ENCODE results near the gene ZRSR2. TPM values are rescaled to one million over a fixed set of nuclear protein-coding genes. Genes with fewer than 3 reads are reported as not detected.

Gene ZRSR2
- total and polyA plus RNA-seq, 9 of the 15 experiments (the other 6 are each of a cell fraction or from before 2014, with no cell fraction given) = 3.5 to 19.5 (median 8.6) TPM

DNA sequence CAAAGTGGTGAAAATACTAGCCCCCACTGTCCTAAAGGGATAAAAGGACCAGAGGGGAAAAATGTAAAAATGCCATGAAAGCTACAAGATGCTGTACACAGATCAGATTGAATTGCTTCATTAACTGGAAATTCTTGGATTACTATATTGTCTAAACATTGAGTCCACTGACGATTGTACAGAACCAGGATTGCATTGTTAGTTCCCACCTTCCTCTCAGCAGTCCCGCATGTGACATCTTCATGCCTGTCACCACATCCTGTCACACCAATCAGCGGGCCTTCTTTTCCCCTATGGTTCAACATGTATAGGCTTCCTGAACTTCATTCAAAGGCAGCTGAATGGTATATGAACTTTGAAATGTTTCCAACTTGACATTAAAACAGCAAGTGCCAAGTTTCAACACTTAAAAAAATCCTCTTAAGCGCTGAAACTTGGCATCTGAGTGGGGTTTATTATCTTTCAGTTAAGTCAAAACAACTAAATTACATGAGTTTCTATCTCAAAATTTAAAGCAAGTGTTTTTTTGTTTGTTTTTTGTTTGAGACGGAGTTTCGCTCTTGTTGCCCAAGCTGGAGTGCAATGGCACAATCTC lies 24.6 kb downstream of the ZRSR2 start (continued):
- TF ChIP-seq, protein P1, sequence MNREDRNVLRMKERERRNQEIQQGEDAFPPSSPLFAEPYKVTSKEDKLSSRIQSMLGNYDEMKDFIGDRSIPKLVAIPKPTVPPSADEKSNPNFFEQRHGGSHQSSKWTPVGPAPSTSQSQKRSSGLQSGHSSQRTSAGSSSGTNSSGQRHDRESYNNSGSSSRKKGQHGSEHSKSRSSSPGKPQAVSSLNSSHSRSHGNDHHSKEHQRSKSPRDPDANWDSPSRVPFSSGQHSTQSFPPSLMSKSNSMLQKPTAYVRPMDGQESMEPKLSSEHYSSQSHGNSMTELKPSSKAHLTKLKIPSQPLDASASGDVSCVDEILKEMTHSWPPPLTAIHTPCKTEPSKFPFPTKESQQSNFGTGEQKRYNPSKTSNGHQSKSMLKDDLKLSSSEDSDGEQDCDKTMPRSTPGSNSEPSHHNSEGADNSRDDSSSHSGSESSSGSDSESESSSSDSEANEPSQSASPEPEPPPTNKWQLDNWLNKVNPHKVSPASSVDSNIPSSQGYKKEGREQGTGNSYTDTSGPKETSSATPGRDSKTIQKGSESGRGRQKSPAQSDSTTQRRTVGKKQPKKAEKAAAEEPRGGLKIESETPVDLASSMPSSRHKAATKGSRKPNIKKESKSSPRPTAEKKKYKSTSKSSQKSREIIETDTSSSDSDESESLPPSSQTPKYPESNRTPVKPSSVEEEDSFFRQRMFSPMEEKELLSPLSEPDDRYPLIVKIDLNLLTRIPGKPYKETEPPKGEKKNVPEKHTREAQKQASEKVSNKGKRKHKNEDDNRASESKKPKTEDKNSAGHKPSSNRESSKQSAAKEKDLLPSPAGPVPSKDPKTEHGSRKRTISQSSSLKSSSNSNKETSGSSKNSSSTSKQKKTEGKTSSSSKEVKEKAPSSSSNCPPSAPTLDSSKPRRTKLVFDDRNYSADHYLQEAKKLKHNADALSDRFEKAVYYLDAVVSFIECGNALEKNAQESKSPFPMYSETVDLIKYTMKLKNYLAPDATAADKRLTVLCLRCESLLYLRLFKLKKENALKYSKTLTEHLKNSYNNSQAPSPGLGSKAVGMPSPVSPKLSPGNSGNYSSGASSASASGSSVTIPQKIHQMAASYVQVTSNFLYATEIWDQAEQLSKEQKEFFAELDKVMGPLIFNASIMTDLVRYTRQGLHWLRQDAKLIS (CRISPR knock-in tag; IDR thresholded peaks at IDR 0.05) = no peak
- TF ChIP-seq HIVEP1 (CRISPR knock-in tag; IDR thresholded peaks at IDR 0.05) (no peak), SMC3 (conservative IDR thresholded peaks at IDR 0.05; ENCODE audit: insufficient read depth, low read depth, low read length) (no peak), TCF7L2 (IDR thresholded peaks at IDR 0.05; ENCODE audit: low read depth, low read length) (no peak), ATF7 (IDR thresholded peaks at IDR 0.05) (no peak), NR2C2 (CRISPR knock-in tag; IDR thresholded peaks at IDR 0.05) (no peak), NR2C2 (tag; IDR thresholded peaks at IDR 0.05) (no peak)
- TF ChIP-seq, protein P2, sequence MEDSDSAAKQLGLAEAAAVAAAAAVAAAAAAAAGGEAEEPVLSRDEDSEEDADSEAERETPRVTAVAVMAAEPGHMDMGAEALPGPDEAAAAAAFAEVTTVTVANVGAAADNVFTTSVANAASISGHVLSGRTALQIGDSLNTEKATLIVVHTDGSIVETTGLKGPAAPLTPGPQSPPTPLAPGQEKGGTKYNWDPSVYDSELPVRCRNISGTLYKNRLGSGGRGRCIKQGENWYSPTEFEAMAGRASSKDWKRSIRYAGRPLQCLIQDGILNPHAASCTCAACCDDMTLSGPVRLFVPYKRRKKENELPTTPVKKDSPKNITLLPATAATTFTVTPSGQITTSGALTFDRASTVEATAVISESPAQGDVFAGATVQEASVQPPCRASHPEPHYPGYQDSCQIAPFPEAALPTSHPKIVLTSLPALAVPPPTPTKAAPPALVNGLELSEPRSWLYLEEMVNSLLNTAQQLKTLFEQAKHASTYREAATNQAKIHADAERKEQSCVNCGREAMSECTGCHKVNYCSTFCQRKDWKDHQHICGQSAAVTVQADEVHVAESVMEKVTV (CRISPR knock-in tag; IDR thresholded peaks at IDR 0.05) = no peak
- TF ChIP-seq, protein P3, sequence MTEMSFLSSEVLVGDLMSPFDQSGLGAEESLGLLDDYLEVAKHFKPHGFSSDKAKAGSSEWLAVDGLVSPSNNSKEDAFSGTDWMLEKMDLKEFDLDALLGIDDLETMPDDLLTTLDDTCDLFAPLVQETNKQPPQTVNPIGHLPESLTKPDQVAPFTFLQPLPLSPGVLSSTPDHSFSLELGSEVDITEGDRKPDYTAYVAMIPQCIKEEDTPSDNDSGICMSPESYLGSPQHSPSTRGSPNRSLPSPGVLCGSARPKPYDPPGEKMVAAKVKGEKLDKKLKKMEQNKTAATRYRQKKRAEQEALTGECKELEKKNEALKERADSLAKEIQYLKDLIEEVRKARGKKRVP (CRISPR knock-in tag; IDR thresholded peaks at IDR 0.05) = no peak
- TF ChIP-seq, protein P4, sequence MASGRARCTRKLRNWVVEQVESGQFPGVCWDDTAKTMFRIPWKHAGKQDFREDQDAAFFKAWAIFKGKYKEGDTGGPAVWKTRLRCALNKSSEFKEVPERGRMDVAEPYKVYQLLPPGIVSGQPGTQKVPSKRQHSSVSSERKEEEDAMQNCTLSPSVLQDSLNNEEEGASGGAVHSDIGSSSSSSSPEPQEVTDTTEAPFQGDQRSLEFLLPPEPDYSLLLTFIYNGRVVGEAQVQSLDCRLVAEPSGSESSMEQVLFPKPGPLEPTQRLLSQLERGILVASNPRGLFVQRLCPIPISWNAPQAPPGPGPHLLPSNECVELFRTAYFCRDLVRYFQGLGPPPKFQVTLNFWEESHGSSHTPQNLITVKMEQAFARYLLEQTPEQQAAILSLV (tag; IDR thresholded peaks at IDR 0.05) = no peak
